ENCODE measurements around the gene CREB3L1. TPM values are rescaled to one million over a fixed set of nuclear protein-coding genes. Genes with fewer than 3 reads are reported as not detected.

CREB3L1 gene
- total and polyA plus RNA-seq, 2 donors (not counting 3 experiments of a cell fraction or from before 2014, with no cell fraction given), result 0.23 to 0.84 TPM

DNA sequence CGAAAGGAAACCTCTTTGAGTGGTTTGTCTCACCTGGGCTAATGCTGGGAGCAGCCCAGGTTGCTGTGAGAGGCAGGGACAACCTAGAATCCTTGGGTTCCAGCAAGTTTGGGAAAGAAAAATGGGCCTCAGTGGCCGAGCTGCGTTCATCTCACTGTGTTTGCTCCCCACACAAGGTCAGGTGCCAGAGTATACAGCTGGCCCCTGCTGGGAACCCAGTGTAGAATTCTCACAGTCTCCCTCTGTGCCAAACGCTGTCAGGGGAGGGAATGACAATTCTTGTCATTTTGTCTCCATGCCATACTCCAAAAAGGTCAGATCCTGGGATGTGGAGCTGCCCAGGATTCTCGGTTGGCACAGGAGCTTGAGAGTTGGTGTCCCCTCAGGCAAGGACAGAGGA is 74.1 kb downstream of the CREB3L1 start:
- Histone ChIP-seq H3K27ac (ENCODE audit: insufficient read depth, low read depth, low read length) (no peak overlapping the region), H3K27me3 (ENCODE audit: control insufficient read depth in 2 of 2, insufficient read depth in 2 of 2, low read length in 2 of 2) (no peaks in the 10 kb centered on the region), H3K4me2 (ENCODE audit: insufficient read depth, low read length) (no peak overlapping the region), H3K9me1 (replicated peaks; ENCODE audit: control insufficient read depth, extremely low read depth, insufficient read depth, low read length) (no peaks in the 10 kb centered on the region), H3K36me3 (ENCODE audit: control insufficient read depth in 2 of 2, extremely low read depth in 1 of 2, insufficient read depth in 2 of 2, low read length in 2 of 2) (peaks cover 5 to 12% of the 10 kb centered on the region in 2 experiments), H4K20me1 (replicated peaks; ENCODE audit: control insufficient read depth, extremely low read depth, insufficient read depth, low read length) (peaks cover 3% of the 10 kb centered on the region), H3K9ac (replicated peaks; ENCODE audit: extremely low read depth, insufficient read depth, low read length) (no peak overlapping the region), H3K4me3 (replicated peaks in 1 of 3; ENCODE audit: insufficient read depth in 1 of 3, low read depth in 1 of 3, low read length in 3 of 3) (no peak overlapping the region), H3K4me1 (ENCODE audit: control insufficient read depth, extremely low read depth, insufficient read depth, low read length) (peaks cover 17% of the 10 kb centered on the region), H3K79me2 (ENCODE audit: control insufficient read depth, insufficient read depth, low read length) (peaks cover 75% of the 10 kb centered on the region), H3K9me3 (replicated peaks; ENCODE audit: control insufficient read depth, insufficient read depth, low read length) (no peaks in the 10 kb centered on the region), H2AFZ (ENCODE audit: low read depth, low read length) (no peak overlapping the region)
- dilution Hi-C loops (cut with MboI; ENCODE audit: extremely low pct_ligation_motif_present, low sequenced_read_pairs), result no loop called here
- no peak for DNase-seq (ENCODE audit: low read depth, low spot score)
- intact Hi-C loops (cut with micrococcal nuclease), result loop anchor here (1.0 kb wide), 2 partner anchors 12 to 16 kb away; no protein-coding TSS in a partner anchor
- ChIA-PET CTCF (interaction anchor here (1.0 to 10.8 kb wide), 14 partner anchors 9 to 184 kb away, joined by 3 to 200 read pairs (median 5); partner anchors contain the start of genes CHRM4 and MDK), POLR2A (no interaction called here)
- TF ChIP-seq, protein P1, sequence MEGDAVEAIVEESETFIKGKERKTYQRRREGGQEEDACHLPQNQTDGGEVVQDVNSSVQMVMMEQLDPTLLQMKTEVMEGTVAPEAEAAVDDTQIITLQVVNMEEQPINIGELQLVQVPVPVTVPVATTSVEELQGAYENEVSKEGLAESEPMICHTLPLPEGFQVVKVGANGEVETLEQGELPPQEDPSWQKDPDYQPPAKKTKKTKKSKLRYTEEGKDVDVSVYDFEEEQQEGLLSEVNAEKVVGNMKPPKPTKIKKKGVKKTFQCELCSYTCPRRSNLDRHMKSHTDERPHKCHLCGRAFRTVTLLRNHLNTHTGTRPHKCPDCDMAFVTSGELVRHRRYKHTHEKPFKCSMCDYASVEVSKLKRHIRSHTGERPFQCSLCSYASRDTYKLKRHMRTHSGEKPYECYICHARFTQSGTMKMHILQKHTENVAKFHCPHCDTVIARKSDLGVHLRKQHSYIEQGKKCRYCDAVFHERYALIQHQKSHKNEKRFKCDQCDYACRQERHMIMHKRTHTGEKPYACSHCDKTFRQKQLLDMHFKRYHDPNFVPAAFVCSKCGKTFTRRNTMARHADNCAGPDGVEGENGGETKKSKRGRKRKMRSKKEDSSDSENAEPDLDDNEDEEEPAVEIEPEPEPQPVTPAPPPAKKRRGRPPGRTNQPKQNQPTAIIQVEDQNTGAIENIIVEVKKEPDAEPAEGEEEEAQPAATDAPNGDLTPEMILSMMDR (IDR thresholded peaks at IDR 0.05; ENCODE audit: extremely low read depth in 1 of 2, insufficient read depth in 1 of 2, low read depth in 1 of 2, low read length in 2 of 2), result no peak
- TF ChIP-seq MAX (IDR thresholded peaks at IDR 0.05; ENCODE audit: insufficient read depth, insufficient read length) (no peak), MYC (IDR thresholded peaks at IDR 0.05; ENCODE audit: low read depth, low read length) (no peak), GATA2 (IDR thresholded peaks at IDR 0.05; ENCODE audit: insufficient read depth, insufficient read length, low read depth, low read length) (no peak), JUN (IDR thresholded peaks at IDR 0.05; ENCODE audit: borderline replicate concordance, insufficient read depth, insufficient read length, low read depth) (no peak), FOS (IDR thresholded peaks at IDR 0.05; ENCODE audit: borderline replicate concordance, insufficient read depth, low read length) (no peak), POLR2A (IDR thresholded peaks at IDR 0.05; ENCODE audit: low read depth, low read length) (no peak), POLR2AphosphoS5 (IDR thresholded peaks at IDR 0.05; ENCODE audit: insufficient read depth, low read depth, low read length) (no peak), EZH2 (IDR thresholded peaks at IDR 0.05; ENCODE audit: borderline replicate concordance, low read depth, low read length, severe bottlenecking) (no peak)
- no peak for FAIRE-seq
- no TSS peak for BruUV-seq (replicated peaks)

Measured in endothelial cell of umbilical vein (primary cell).